GM23338 (cell line): ENCODE results near the gene KHK. TPM values are rescaled to one million over a fixed set of nuclear protein-coding genes. Genes with fewer than 3 reads are reported as not detected.
"Not testable (repeated sequence)": the region's sequence is repeated elsewhere in the genome, so short reads cannot be mapped to it uniquely, and the experiment has no call there.

Source experiments
- ATAC-seq: fragments of 200-7000 bp; cut with Tn5 transposase; 3 replicates; pipeline ENCODE4 v1.9.1; 2020
- DNase-seq: peaks from one replicate; pipeline ENCODE4 v3.0.0-alpha.2; 2015; ENCODE audit warnings: low spot score
- H2AFZ ChIP-seq: fragments of 200-600 bp; sonication (generic); 2 replicates; pipeline ENCODE4 v1.8.0; 2016; ENCODE audit warnings: antibody characterized with exemption, mild to moderate bottlenecking, moderate library complexity
- H3F3A ChIP-seq: fragments of 200-600 bp; sonication (generic); replicated peaks from 2 replicates; pipeline ENCODE4 v1.8.0; 2017; ENCODE audit warnings: antibody characterized with exemption, mixed run types, low read depth
- H3K27ac ChIP-seq: fragments of 200-600 bp; sonication (generic); 2 replicates; pipeline ENCODE4 v1.6.1; 2016; ENCODE audit warnings: low read depth
- H3K27me3 ChIP-seq: fragments of 200-600 bp; sonication (generic); 2 replicates; pipeline ENCODE4 v1.8.0; 2016; ENCODE audit warnings: mild to moderate bottlenecking, mixed run types, moderate library complexity; ENCODE audit not compliant: insufficient read depth
- H3K36me3 ChIP-seq: fragments of 200-600 bp; sonication (generic); 2 replicates; pipeline ENCODE4 v1.8.0; 2016; ENCODE audit warnings: mild to moderate bottlenecking; ENCODE audit not compliant: insufficient read depth
- H3K4me1 ChIP-seq: fragments of 200-600 bp; sonication (generic); 2 replicates; pipeline ENCODE4 v1.8.0; 2016; ENCODE audit warnings: mild to moderate bottlenecking, moderate library complexity; ENCODE audit not compliant: insufficient read depth
- H3K4me2 ChIP-seq: fragments of 200-600 bp; sonication (generic); 2 replicates; pipeline ENCODE4 v1.7.1; 2017; ENCODE audit warnings: mixed run types
- H3K4me3 ChIP-seq: fragments of 200-600 bp; sonication (generic); 2 replicates; pipeline ENCODE4 v1.6.1; 2016; ENCODE audit warnings: mixed run types
- H3K79me2 ChIP-seq: fragments of 200-600 bp; sonication (generic); replicated peaks from 2 replicates; pipeline ENCODE4 v1.8.0; 2017; ENCODE audit warnings: mild to moderate bottlenecking; ENCODE audit not compliant: insufficient read depth
- H3K9me2 ChIP-seq: fragments of 200-600 bp; sonication (generic); 2 replicates; pipeline ENCODE4 v1.8.0; 2017; ENCODE audit not compliant: insufficient read depth
- H4K20me1 ChIP-seq: fragments of 200-600 bp; sonication (generic); replicated peaks from 2 replicates; pipeline ENCODE4 v1.8.0; 2017; ENCODE audit warnings: mild to moderate bottlenecking; ENCODE audit not compliant: insufficient read depth
- H3K27ac Mint-ChIP-seq: 2 replicates; pipeline ENCODE4 v1.8.0; 2020; ENCODE audit warnings: inconsistent platforms, mild to moderate bottlenecking, moderate library complexity, mixed read lengths
- H3K27me3 Mint-ChIP-seq: 3 replicates; pipeline ENCODE4 v1.8.0; 2022; ENCODE audit warnings: low read depth, mild to moderate bottlenecking, moderate library complexity, mixed read lengths, inconsistent platforms; ENCODE audit not compliant: insufficient read depth, poor library complexity
- H3K36me3 Mint-ChIP-seq: 3 replicates; pipeline ENCODE4 v1.8.0; 2021; ENCODE audit warnings: low read depth, mild to moderate bottlenecking, inconsistent platforms, moderate library complexity, mixed read lengths
- H3K4me1 Mint-ChIP-seq: 3 replicates; pipeline ENCODE4 v1.8.0; 2020; ENCODE audit warnings: mild to moderate bottlenecking, inconsistent platforms, mixed read lengths
- H3K4me3 Mint-ChIP-seq: 3 replicates; pipeline ENCODE4 v1.8.0; 2021; ENCODE audit warnings: moderate library complexity, mild to moderate bottlenecking, inconsistent platforms, mixed read lengths
- H3K9me3 Mint-ChIP-seq: 3 replicates; pipeline ENCODE4 v1.8.0; 2020; ENCODE audit warnings: moderate library complexity, mild to moderate bottlenecking, inconsistent platforms, mixed read lengths
- STAT1 ChIP-seq: IDR thresholded peaks from one replicate; pipeline ENCODE4 v1.6.1; 2016; ENCODE audit warnings: antibody characterized with exemption; ENCODE audit not compliant: unreplicated experiment
- ZNF462 ChIP-seq: fragments of 250-450 bp; sonication (Bioruptor Pico); IDR thresholded peaks from 2 replicates; pipeline ENCODE4 v1.5.0; 2020; ENCODE audit warnings: mild to moderate bottlenecking, moderate library complexity
- polyA plus RNA-seq: library from polyadenylated mRNA; unstranded; fragments of >200 nt; fragmentation: Nextera tagmentation; extraction: Ambion mirVana; gene quantifications from 2 replicates; pipeline ENCODE4 v1.2.1, GENCODE V29; 2016
- total RNA-seq: library from RNA; depleted of rRNA; stranded (reverse); fragments of >200 nt; shearing (Covaris generic); gene quantifications from 2 replicates; pipeline ENCODE4 v1.2.3, GENCODE V29; 2014

The KHK gene
- total and polyA plus RNA-seq, 2 experiments from 2014 or later, result 9.7 TPM

GRCh38 chr2:27109083-27109482 is 22.5 kb downstream of the KHK start (continued):
- TF ChIP-seq ZNF462 (CRISPR knock-in tag) (no peak), STAT1 (no peak)

- H3K4me3 ChIP-seq, H4K20me1 ChIP-seq, H3K9me2 ChIP-seq, H3K4me2 ChIP-seq, H3K27ac ChIP-seq, H3K4me1 Mint-ChIP-seq, H3K27me3 ChIP-seq, DNase-seq, H3K36me3 ChIP-seq, H3K4me1 ChIP-seq, ATAC-seq, H3K79me2 ChIP-seq, H3K27ac Mint-ChIP-seq, H3F3A ChIP-seq, H3K36me3 Mint-ChIP-seq, H2AFZ ChIP-seq, H3K27me3 Mint-ChIP-seq, H3K9me3 Mint-ChIP-seq: not testable (repeated sequence)
- H3K4me3 Mint-ChIP-seq, result peak overlapping the region; percentile 22; the same call in 2 of the 3 replicates
Observed at GRCh38 chr2:27110603-27111352, 24.2 kb downstream of the KHK start.

GRCh38 chr2:27111392-27112078 is 25.0 kb downstream of the KHK start:
- not testable (repeated sequence) for H2AFZ ChIP-seq, H3K36me3 ChIP-seq, H3K36me3 Mint-ChIP-seq, H3K4me2 ChIP-seq, DNase-seq, H3K4me1 ChIP-seq, H3K27me3 ChIP-seq, H3K27ac Mint-ChIP-seq, H3K4me3 Mint-ChIP-seq, H3F3A ChIP-seq, H3K4me3 ChIP-seq, H3K27ac ChIP-seq, ATAC-seq, H3K9me3 Mint-ChIP-seq, H3K4me1 Mint-ChIP-seq, H4K20me1 ChIP-seq, H3K27me3 Mint-ChIP-seq, H3K9me2 ChIP-seq, H3K79me2 ChIP-seq
